Measurements from ENCODE around the gene CEP41. TPM values are rescaled to one million over a fixed set of nuclear protein-coding genes. Genes with fewer than 3 reads are reported as not detected.

The CEP41 gene
- total RNA-seq, 1 donor from 2014 or later = 11.3 TPM

DNA sequence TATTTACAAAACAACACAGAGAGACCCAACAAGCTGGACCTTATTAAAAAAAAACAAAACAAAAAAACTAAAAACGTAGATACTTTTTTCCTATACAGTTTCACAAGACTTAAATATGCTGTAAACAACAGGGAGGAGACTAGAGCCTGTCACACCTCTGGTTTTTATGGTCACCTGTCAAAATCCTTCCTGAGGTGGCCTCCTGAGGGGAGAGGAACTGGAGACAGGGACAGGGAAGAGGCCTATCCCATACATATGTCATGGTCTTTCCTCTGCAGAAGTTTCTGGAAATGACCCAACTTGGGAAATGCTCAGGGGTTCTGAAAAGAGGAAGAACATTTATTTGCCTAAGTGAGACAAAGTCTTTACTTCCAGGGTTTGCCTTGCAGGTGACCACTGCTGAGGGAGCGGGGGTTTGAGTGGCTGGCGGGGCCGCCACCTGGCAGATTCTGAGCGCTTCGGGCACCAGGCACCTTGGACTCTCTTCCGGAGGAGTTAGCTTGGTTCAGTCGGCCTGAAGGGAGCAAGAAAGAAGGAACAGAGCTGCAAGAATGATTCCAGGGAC is 42.2 kb downstream of the CEP41 start:
- Histone ChIP-seq H3K27ac (no peak overlapping the region), H3K4me3 (no peak overlapping the region), H3K36me3 (no peaks in the 10 kb centered on the region), H3K4me1 (peaks cover 12% of the 10 kb centered on the region), H3K27me3 (no peaks in the 10 kb centered on the region), H3K9me3 (no peaks in the 10 kb centered on the region)
- ATAC-seq (no peak), DNase-seq (no peak)
- TF ChIP-seq, protein P1, sequence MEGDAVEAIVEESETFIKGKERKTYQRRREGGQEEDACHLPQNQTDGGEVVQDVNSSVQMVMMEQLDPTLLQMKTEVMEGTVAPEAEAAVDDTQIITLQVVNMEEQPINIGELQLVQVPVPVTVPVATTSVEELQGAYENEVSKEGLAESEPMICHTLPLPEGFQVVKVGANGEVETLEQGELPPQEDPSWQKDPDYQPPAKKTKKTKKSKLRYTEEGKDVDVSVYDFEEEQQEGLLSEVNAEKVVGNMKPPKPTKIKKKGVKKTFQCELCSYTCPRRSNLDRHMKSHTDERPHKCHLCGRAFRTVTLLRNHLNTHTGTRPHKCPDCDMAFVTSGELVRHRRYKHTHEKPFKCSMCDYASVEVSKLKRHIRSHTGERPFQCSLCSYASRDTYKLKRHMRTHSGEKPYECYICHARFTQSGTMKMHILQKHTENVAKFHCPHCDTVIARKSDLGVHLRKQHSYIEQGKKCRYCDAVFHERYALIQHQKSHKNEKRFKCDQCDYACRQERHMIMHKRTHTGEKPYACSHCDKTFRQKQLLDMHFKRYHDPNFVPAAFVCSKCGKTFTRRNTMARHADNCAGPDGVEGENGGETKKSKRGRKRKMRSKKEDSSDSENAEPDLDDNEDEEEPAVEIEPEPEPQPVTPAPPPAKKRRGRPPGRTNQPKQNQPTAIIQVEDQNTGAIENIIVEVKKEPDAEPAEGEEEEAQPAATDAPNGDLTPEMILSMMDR (IDR thresholded peaks at IDR 0.05) = no peak
- intact Hi-C loops (cut with DNase I) = no loop called here

DNA sequence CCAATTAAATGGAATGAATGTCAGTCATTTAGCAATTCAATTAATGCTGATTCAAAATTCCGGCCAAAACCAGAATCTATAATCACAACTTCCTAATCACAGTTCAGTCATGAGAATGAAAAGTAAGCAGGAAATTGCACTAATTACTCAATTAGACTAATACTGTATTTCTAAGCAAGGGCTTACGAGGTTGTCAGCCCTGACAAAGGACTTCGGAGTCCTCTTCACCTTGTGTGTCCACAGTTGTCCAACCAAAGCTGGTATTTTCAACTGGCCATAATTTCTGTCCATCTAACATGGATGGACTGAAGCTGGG is 43.1 kb downstream of the CEP41 start:
- no peak overlapping the region for H3K4me3 ChIP-seq
- no peak overlapping the region for H3K27ac ChIP-seq
- DNase-seq = no peak
- intact Hi-C loops (cut with DNase I) = no loop called here
- H3K4me1 ChIP-seq = peaks cover 12% of the 10 kb centered on the region
- no peaks in the 10 kb centered on the region for H3K36me3 ChIP-seq
- TF ChIP-seq, protein P1 (IDR thresholded peaks at IDR 0.05) = no peak
- H3K9me3 ChIP-seq = no peaks in the 10 kb centered on the region
- ATAC-seq = no peak
- no peaks in the 10 kb centered on the region for H3K27me3 ChIP-seq

DNA sequence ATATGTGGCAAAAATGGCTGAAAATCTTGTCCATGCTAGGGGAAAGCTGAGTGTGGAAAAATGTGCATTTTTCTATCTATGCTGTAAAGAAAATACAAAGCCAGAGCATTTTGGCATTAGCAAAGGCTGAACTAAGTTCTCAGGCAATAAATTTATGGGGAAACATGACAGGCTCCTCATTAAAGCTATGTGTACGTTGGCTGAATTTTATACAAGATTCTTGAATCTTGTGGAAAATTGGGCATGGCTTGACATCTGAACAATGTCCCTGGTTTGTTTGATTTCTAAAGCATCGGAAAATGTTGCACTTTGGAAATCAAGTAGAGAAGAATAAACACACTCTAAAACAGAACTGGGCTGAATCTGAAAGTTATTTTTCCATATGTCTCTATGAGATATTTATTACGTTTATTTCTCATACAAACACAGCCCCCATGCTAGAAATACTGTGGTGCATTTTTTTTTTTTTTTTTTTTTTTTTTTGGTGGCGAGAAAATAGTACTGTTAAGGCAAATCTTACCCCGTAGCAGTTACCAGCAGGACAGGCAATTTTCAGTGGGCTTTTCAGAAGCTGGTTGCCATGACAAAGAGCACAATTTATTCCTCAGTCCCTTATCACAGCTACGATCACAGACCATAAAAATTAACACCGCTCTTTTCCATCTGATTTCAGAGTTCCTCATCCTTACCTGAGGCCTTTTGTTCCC is 43.6 kb downstream of the CEP41 start:
- Histone ChIP-seq H3K27me3 (no peaks in the 10 kb centered on the region), H3K9me3 (no peaks in the 10 kb centered on the region), H3K4me1 (peaks cover 12% of the 10 kb centered on the region), H3K27ac (no peak overlapping the region), H3K4me3 (no peak overlapping the region), H3K36me3 (no peaks in the 10 kb centered on the region)
- TF ChIP-seq, protein P1 (IDR thresholded peaks at IDR 0.05) = no peak
- ATAC-seq (no peak), DNase-seq (no peak)
- intact Hi-C loops (cut with DNase I) = no loop called here

DNA sequence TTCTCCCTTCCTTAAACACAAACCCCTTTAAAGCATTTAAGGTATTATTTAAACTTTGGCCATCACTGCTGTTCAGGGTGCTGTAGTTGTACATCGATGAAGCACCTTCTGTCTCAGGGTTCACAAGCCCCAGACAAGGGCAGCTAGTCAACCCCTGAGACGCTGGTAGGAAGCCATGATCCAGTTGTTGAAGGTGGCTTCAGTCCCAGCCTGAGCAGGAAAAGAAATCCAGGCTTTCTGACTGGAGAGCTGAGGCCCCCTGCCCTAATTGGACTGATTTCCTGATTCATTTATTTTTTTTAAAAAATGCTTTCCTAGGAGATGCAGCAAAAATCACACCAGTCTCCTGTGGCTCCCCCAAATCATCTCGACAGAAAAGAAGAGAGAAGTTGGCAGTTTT is 44.7 kb downstream of the CEP41 start:
- intact Hi-C loops (cut with DNase I) = no loop called here
- no peak for DNase-seq

DNA sequence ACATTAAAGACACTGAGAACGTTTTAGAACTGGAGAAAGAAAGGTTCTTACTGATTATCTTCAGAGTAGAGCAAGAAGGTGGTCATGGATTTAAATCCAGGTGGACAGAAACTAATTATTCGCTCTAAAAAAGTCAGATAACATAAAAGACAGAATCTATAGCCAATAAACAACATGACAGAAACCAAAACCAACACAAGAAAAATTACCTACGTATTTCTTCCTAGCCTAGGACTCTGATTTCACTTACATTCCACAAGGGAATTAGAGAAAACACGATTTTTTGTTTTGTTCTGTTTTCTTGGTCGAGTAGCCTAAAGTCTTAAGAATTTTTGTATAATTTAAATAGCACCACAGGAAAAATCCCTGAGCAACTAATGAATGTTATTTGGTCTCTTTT is 45.4 kb downstream of the CEP41 start:
- Histone ChIP-seq H3K27me3 (no peaks in the 10 kb centered on the region), H3K9me3 (no peaks in the 10 kb centered on the region), H3K36me3 (no peaks in the 10 kb centered on the region), H3K27ac (peak overlapping the region; percentile 9), H3K4me3 (no peak overlapping the region), H3K4me1 (peaks cover 12% of the 10 kb centered on the region)
- intact Hi-C loops (cut with DNase I) = no loop called here
- TF ChIP-seq, protein P1 (IDR thresholded peaks at IDR 0.05) = no peak
- DNase-seq (no peak), ATAC-seq (no peak)

More for the DNA sequence above, 44.7 kb downstream of the CEP41 start:
- ATAC-seq = no peak
- Histone ChIP-seq H3K27ac (no peak overlapping the region), H3K4me3 (no peak overlapping the region), H3K27me3 (no peaks in the 10 kb centered on the region), H3K4me1 (peaks cover 12% of the 10 kb centered on the region), H3K9me3 (no peaks in the 10 kb centered on the region), H3K36me3 (no peaks in the 10 kb centered on the region)
- TF ChIP-seq, protein P1 (IDR thresholded peaks at IDR 0.05) = no peak
